NCI-H1436 (cell line): ENCODE data around the gene PPM1F.
"Not testable (repeated sequence)": the region's sequence is repeated elsewhere in the genome, so short reads cannot be mapped to it uniquely, and the experiment has no call there.

Source experiments
- DNase-seq: peaks from one replicate; lab custom pipeline; 2025; lab: John Stamatoyannopoulos, UW

Gene PPM1F

GRCh38 chr22:21919526-21920307 lies 32.9 kb downstream of the PPM1F start:
- DNase-seq, result no peak

GRCh38 chr22:21918466-21919185 lies 34.0 kb downstream of the PPM1F start:
- no peak for DNase-seq

- no peak for DNase-seq
Measured at GRCh38 chr22:21917959-21918261, 34.7 kb downstream of the PPM1F start.

- no peak for DNase-seq
Measured at GRCh38 chr22:21917181-21917958, 35.3 kb downstream of the PPM1F start.

GRCh38 chr22:21916309-21916918 lies 36.2 kb downstream of the PPM1F start:
- DNase-seq, result no peak

GRCh38 chr22:21915624-21916308 lies 36.9 kb downstream of the PPM1F start:
- no peak for DNase-seq

- DNase-seq, result not testable (repeated sequence)
Measured at GRCh38 chr22:21914033-21914642, 38.5 kb downstream of the PPM1F start.

GRCh38 chr22:21910367-21910766 lies 42.3 kb downstream of the PPM1F start:
- not testable (repeated sequence) for DNase-seq

GRCh38 chr22:21909871-21910270 lies 42.8 kb downstream of the PPM1F start:
- no peak for DNase-seq

GRCh38 chr22:21907638-21908522 lies 44.8 kb downstream of the PPM1F start:
- no peak for DNase-seq

GRCh38 chr22:21905234-21905633 lies 47.4 kb downstream of the PPM1F start:
- not testable (repeated sequence) for DNase-seq

- DNase-seq, result no peak
Measured at GRCh38 chr22:21904250-21904789, 48.3 kb downstream of the PPM1F start.

GRCh38 chr22:21903283-21903682 lies 49.4 kb downstream of the PPM1F start:
- DNase-seq, result no peak

- no peak for DNase-seq
Measured at GRCh38 chr22:21902296-21903087, 50.2 kb downstream of the PPM1F start.

- no peak for DNase-seq
Measured at GRCh38 chr22:21898354-21898896, 54.2 kb downstream of the PPM1F start.

GRCh38 chr22:21896951-21897513 lies 55.6 kb downstream of the PPM1F start:
- DNase-seq, result no peak

GRCh38 chr22:21896275-21896674 lies 56.4 kb downstream of the PPM1F start:
- not testable (repeated sequence) for DNase-seq

GRCh38 chr22:21894799-21895198 lies 57.8 kb downstream of the PPM1F start:
- DNase-seq, result no peak
